DLD1 (cell line): ENCODE measurements around the gene SRRT.
"Not testable (repeated sequence)": the region's sequence is repeated elsewhere in the genome, so short reads cannot be mapped to it uniquely, and the experiment has no call there.

Experiments used
- in situ Hi-C: cut with HindIII; loops from 2 replicates; pipeline ENCODE4 v1.10.0; 2017; ENCODE audit warnings: low sequenced_read_pairs

SRRT gene

GRCh38 chr7:100892364-100893317 is 17.7 kb downstream of the SRRT start:
- in situ Hi-C loops: no loop called here

GRCh38 chr7:100893318-100893895 is 18.5 kb downstream of the SRRT start:
- in situ Hi-C loops: no loop called here

- in situ Hi-C loops: no loop called here
Observed at GRCh38 chr7:100893910-100894721, 19.2 kb downstream of the SRRT start.

GRCh38 chr7:100894860-100895700 is 20.2 kb downstream of the SRRT start:
- in situ Hi-C loops: no loop called here

GRCh38 chr7:100895701-100895955 is 20.7 kb downstream of the SRRT start, which contains the start of gene ACHE:
Gene ACHE (minus strand): TSS chr7:100895888. CDS start chr7:100894232, 1,656 bp downstream.
- in situ Hi-C loops: no loop called here

- in situ Hi-C loops: no loop called here
Observed at GRCh38 chr7:100895956-100896731, 21.2 kb downstream of the SRRT start.

GRCh38 chr7:100896732-100897608 is 22.1 kb downstream of the SRRT start:
- in situ Hi-C loops: no loop called here

GRCh38 chr7:100897772-100898454 is 23.0 kb downstream of the SRRT start:
- in situ Hi-C loops: no loop called here

GRCh38 chr7:100899432-100899831 is 24.5 kb downstream of the SRRT start:
- in situ Hi-C loops: no loop called here

GRCh38 chr7:100900978-100901377 is 26.1 kb downstream of the SRRT start:
- in situ Hi-C loops: no loop called here

- in situ Hi-C loops: no loop called here
Observed at GRCh38 chr7:100901921-100902332, 27.0 kb downstream of the SRRT start.

GRCh38 chr7:100902638-100903037 is 27.7 kb downstream of the SRRT start:
- in situ Hi-C loops: no loop called here

GRCh38 chr7:100908512-100908911 is 33.6 kb downstream of the SRRT start:
- in situ Hi-C loops: no loop called here

- in situ Hi-C loops: not testable (repeated sequence)
Observed at GRCh38 chr7:100910443-100910842, 35.5 kb downstream of the SRRT start.

GRCh38 chr7:100911484-100911883 is 36.6 kb downstream of the SRRT start:
- in situ Hi-C loops: no loop called here

- in situ Hi-C loops: no loop called here
Observed at GRCh38 chr7:100914208-100914878, 39.4 kb downstream of the SRRT start.

GRCh38 chr7:100914879-100915447 is 40.1 kb downstream of the SRRT start:
- in situ Hi-C loops: no loop called here
